GM10266 (cell line): ENCODE data around the gene OR10J4.

Experiments
- DNase-seq: peaks from one replicate; pipeline ENCODE4 v3.0.0; 2012; ENCODE audit errors: extremely low spot score
- CTCF ChIP-seq: IDR thresholded peaks from 2 replicates; pipeline ENCODE4 v1.5.1; 2012; ENCODE audit warnings: mild to moderate bottlenecking, low read depth; ENCODE audit not compliant: control insufficient read depth, insufficient read depth; ENCODE audit errors: missing control alignments

The OR10J4 gene

GRCh38 chr1:159459551-159459950 is 27.5 kb downstream of the OR10J4 start:
- no peak for DNase-seq
- no peak for TF ChIP-seq CTCF

- DNase-seq = no peak
- no peak for TF ChIP-seq CTCF
Observed at GRCh38 chr1:159465191-159465603, 33.2 kb downstream of the OR10J4 start.

GRCh38 chr1:159468321-159468720 is 36.3 kb downstream of the OR10J4 start:
- no peak for TF ChIP-seq CTCF
- no peak for DNase-seq

- DNase-seq = no peak
- no peak for TF ChIP-seq CTCF
Observed at GRCh38 chr1:159469921-159470533, 38.0 kb downstream of the OR10J4 start.

- no peak for TF ChIP-seq CTCF
- no peak for DNase-seq
Observed at GRCh38 chr1:159473335-159473734, 41.3 kb downstream of the OR10J4 start.

GRCh38 chr1:159474926-159475325 is 42.9 kb downstream of the OR10J4 start:
- TF ChIP-seq CTCF = no peak
- no peak for DNase-seq
